CD14-positive monocyte (primary cell): ENCODE measurements around the gene NLN. TPM values are rescaled to one million over a fixed set of nuclear protein-coding genes. Genes with fewer than 3 reads are reported as not detected.

Source experiments
- DNase-seq, 3 donors: peaks; one replicate each; pipeline ENCODE4 v3.0.0-alpha.2; 2011 to 2022
- H2AFZ ChIP-seq: 2 replicates; pipeline ENCODE4 v1.6.0; 2012; ENCODE audit warnings: mild to moderate bottlenecking, low read depth, low read length, inconsistent platforms; ENCODE audit not compliant: insufficient read depth, poor library complexity, severe bottlenecking
- H3K27ac ChIP-seq, 2 donors: 1 replicate in 1 of 2; 2 replicates in 1 of 2; pipeline ENCODE4 v1.5.1; 2012 to 2013; ENCODE audit warnings: low read length in 2 of 2, control low read depth in 1 of 2, inconsistent platforms in 1 of 2, low read depth in 1 of 2, mild to moderate bottlenecking in 1 of 2
- H3K27me3 ChIP-seq, 2 donors: one replicate each; pipeline versions ENCODE4 v1.6.0 to v1.6.1; 2011 to 2013; ENCODE audit warnings: low read length in 2 of 2; ENCODE audit not compliant: control insufficient read depth in 2 of 2, insufficient read depth in 2 of 2
- H3K36me3 ChIP-seq, 2 donors: replicated peaks in 1 of 2; 1 replicate in 1 of 2; 2 replicates in 1 of 2; pipeline versions ENCODE4 v1.5.1 to v1.6.1; 2012 to 2013; ENCODE audit warnings: low read length in 2 of 2, control low read depth in 1 of 2, inconsistent platforms in 1 of 2, mild to moderate bottlenecking in 1 of 2; ENCODE audit not compliant: insufficient read depth in 2 of 2, control insufficient read depth in 1 of 2
- H3K4me1 ChIP-seq, 2 donors: 1 replicate in 1 of 2; 2 replicates in 1 of 2; pipeline versions ENCODE4 v1.5.1 to v1.6.1; 2012 to 2013; ENCODE audit warnings: low read length in 2 of 2, control low read depth in 1 of 2, inconsistent platforms in 1 of 2, mild to moderate bottlenecking in 1 of 2, moderate library complexity in 1 of 2; ENCODE audit not compliant: insufficient read depth in 2 of 2, control insufficient read depth in 1 of 2
- H3K4me2 ChIP-seq: replicated peaks from 2 replicates; pipeline ENCODE3; 2012; ENCODE audit warnings: low read length, moderate library complexity, mild to moderate bottlenecking; ENCODE audit not compliant: poor library complexity, severe bottlenecking; ENCODE audit errors: extremely low read depth
- H3K4me3 ChIP-seq, 3 experiments: fragments of 200-600 bp in 1 of 3; sonication (generic) in 1 of 3; replicated peaks in 1 of 3; 1 replicate in 2 of 3; 2 replicates in 1 of 3; pipeline ENCODE4 v1.5.1; 2011 to 2013; ENCODE audit warnings: low read length in 3 of 3, mild to moderate bottlenecking in 3 of 3, control low read depth in 2 of 3, low read depth in 2 of 3, inconsistent platforms in 1 of 3, moderate library complexity in 1 of 3
- H3K79me2 ChIP-seq: 2 replicates; pipeline ENCODE4 v1.6.0; 2012; ENCODE audit warnings: mild to moderate bottlenecking, control low read depth, inconsistent platforms, low read length, moderate library complexity; ENCODE audit not compliant: insufficient read depth
- H3K9ac ChIP-seq: 2 replicates; pipeline ENCODE4 v1.6.0; 2017; ENCODE audit warnings: low read length, mild to moderate bottlenecking; ENCODE audit not compliant: insufficient read depth, poor library complexity, severe bottlenecking
- H3K9me3 ChIP-seq, 2 donors: replicated peaks in 1 of 2; 1 replicate in 1 of 2; 2 replicates in 1 of 2; pipeline versions ENCODE4 v1.5.1 to v1.6.1; 2012 to 2013; ENCODE audit warnings: low read length in 2 of 2, control low read depth in 1 of 2; ENCODE audit not compliant: control insufficient read depth in 1 of 2, insufficient read depth in 1 of 2
- H4K20me1 ChIP-seq: 2 replicates; pipeline ENCODE4 v1.6.0; 2012; ENCODE audit warnings: mild to moderate bottlenecking, low read length, control low read depth, moderate library complexity; ENCODE audit not compliant: insufficient read depth
- H3K27ac Mint-ChIP-seq, 7 donors: one replicate each; pipeline ENCODE4 v1.8.0; 2020; ENCODE audit warnings: mild to moderate bottlenecking in 7 of 7, mixed read lengths in 7 of 7, moderate library complexity in 6 of 7, inconsistent platforms in 2 of 7
- H3K27me3 Mint-ChIP-seq, 3 donors: one replicate each; pipeline ENCODE4 v1.8.0; 2021 to 2022; ENCODE audit warnings: low read depth in 3 of 3, mild to moderate bottlenecking in 3 of 3, mixed read lengths in 3 of 3, moderate library complexity in 3 of 3, inconsistent platforms in 1 of 3
- H3K36me3 Mint-ChIP-seq, 2 donors: one replicate each; pipeline ENCODE4 v1.8.0; 2020; ENCODE audit warnings: mixed read lengths in 2 of 2, inconsistent platforms in 1 of 2, mild to moderate bottlenecking in 1 of 2
- H3K4me1 Mint-ChIP-seq: one replicate; pipeline ENCODE4 v1.8.0; 2020; ENCODE audit warnings: mild to moderate bottlenecking, mixed read lengths
- H3K4me3 Mint-ChIP-seq, 2 donors: one replicate each; pipeline ENCODE4 v1.8.0; 2020; ENCODE audit warnings: mild to moderate bottlenecking in 2 of 2, mixed read lengths in 2 of 2, moderate library complexity in 1 of 2
- H3K9me3 Mint-ChIP-seq, 7 donors: one replicate each; pipeline ENCODE4 v1.8.0; 2020 to 2022; ENCODE audit warnings: mixed read lengths in 7 of 7, mild to moderate bottlenecking in 6 of 7, moderate library complexity in 6 of 7, inconsistent platforms in 2 of 7
- CTCF ChIP-seq: fragments of 200-600 bp; IDR thresholded peaks from one replicate; pipeline ENCODE4 v1.8.0; 2022; ENCODE audit warnings: antibody characterized with exemption, mild to moderate bottlenecking
- WGBS: methylation state at CpG from one replicate; pipeline ENCODE4 v1.1.5; 2013; ENCODE audit warnings: missing lambda C conversion rate; ENCODE audit not compliant: insufficient coverage; 5-methylcytosine and 5-hydroxymethylcytosine counted together
- intact Hi-C, 2 donors: fragments of 100-400 bp; cut with micrococcal nuclease; formaldehyde crosslinking; loops; one replicate each; pipeline versions ENCODE4 v1.15.0 to v1.15.1; 2023
- polyA plus RNA-seq, 3 donors: library from polyadenylated mRNA; depleted of rRNA in 1 of 3; unstranded in 2 of 3; stranded (reverse) in 1 of 3; fragments of 300-500 nt in 2 of 3; fragments of >200 nt in 1 of 3; fragmentation: Illumina TruSeq in 2 of 3; gene quantifications; 1 replicate in 2 of 3; 2 replicates in 1 of 3; pipeline ENCODE4 v1.2.3, GENCODE V29; 2012 to 2021

Gene NLN
- polyA plus RNA-seq, 3 donors, result 8.7 to 39.2 (median 17.7) TPM

DNA sequence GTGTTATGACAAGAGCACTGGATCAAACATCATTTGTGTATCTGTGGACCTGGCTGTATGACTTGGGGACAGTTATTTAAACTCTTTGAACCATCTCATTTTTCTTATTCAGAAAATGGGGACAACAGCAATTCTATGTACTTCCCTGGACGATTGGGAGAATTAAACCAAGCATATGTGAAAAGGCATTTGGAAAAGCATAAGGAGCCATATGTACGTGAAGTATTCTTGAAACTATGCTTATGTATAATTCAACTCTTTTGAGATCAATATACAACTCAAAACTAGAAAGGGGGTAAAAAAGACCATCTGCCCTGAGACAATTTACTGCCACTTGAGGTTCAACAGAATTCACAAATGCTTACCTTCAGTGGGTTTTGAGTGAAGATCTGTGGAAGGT lies 75.5 kb downstream of the NLN start:
- intact Hi-C loops, result no loop called here
- Histone ChIP-seq H3K9me3 (peaks cover 0 to 7% of the 10 kb centered on the region in 2 donors), H3K9ac (no peak overlapping the region), H3K4me1 (peaks cover 0 to 7% of the 10 kb centered on the region in 2 donors), H3K36me3 (peaks cover 25 to 56% of the 10 kb centered on the region in 2 donors), H3K27me3 (no peaks in the 10 kb centered on the region), H3K79me2 (no peaks in the 10 kb centered on the region), H3K4me2 (no peak overlapping the region), H3K4me3 (no peak overlapping the region), H4K20me1 (no peaks in the 10 kb centered on the region), H2AFZ (no peak overlapping the region), H3K27ac (no peak overlapping the region)
- DNase-seq, result no peak
- Mint-ChIP-seq H3K4me1 (peaks cover 10% of the 10 kb centered on the region), H3K9me3 (peaks cover 2 to 7% (median 4%) of the 10 kb centered on the region in 7 donors), H3K27ac (no peak overlapping the region), H3K27me3 (no peaks in the 10 kb centered on the region), H3K4me3 (no peak overlapping the region), H3K36me3 (peaks cover 47 to 74% of the 10 kb centered on the region in 2 donors)
- no CpG with 5 or more reads among the region's 2 CpGs for WGBS
- TF ChIP-seq CTCF, result no peak

DNA sequence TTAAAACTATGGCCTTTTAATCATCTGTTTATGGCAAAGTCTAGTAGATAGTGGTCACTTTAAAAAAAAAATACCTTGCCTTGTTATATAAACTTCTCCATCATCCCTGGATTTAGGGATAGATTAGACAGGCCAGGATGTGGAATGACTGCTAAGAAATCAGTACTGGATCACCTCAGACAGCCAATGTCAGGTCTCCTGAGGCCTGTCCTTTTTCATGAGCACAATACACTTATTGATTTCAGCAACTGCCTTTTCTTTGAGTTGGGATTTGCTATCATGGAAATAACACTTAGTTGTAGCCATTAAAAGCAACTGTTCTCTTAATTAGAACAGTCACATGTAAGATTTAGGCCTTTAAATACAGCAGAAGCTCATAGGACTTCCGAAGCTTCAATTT lies 77.9 kb downstream of the NLN start:
- H3K9ac ChIP-seq, result no peak overlapping the region
- H3K4me3 Mint-ChIP-seq, result no peak overlapping the region
- no peak overlapping the region for H3K4me3 ChIP-seq
- no peak overlapping the region for H3K27ac Mint-ChIP-seq
- H3K9me3 Mint-ChIP-seq, result peaks cover 5 to 12% (median 7%) of the 10 kb centered on the region in 7 donors
- H4K20me1 ChIP-seq, result peaks cover 5% of the 10 kb centered on the region
- no peak for TF ChIP-seq CTCF
- intact Hi-C loops, result no loop called here
- H3K79me2 ChIP-seq, result no peaks in the 10 kb centered on the region
- no peak overlapping the region for H2AFZ ChIP-seq
- peaks cover 25 to 41% of the 10 kb centered on the region in 2 donors for H3K36me3 ChIP-seq
- peaks cover 0 to 13% of the 10 kb centered on the region in 2 donors for H3K9me3 ChIP-seq
- peaks cover 18 to 27% of the 10 kb centered on the region in 2 donors for H3K4me1 ChIP-seq
- no peak for DNase-seq
- peaks cover 36 to 64% of the 10 kb centered on the region in 2 donors for H3K36me3 Mint-ChIP-seq
- H3K27me3 ChIP-seq, result no peaks in the 10 kb centered on the region
- H3K4me2 ChIP-seq, result no peak overlapping the region
- no peak overlapping the region for H3K27ac ChIP-seq
- no CpG with 5 or more reads among the region's 1 CpG for WGBS
- H3K27me3 Mint-ChIP-seq, result no peaks in the 10 kb centered on the region
- peaks cover 29% of the 10 kb centered on the region for H3K4me1 Mint-ChIP-seq
